Suprapubic skin (tissue), 4 donors: ENCODE results near the gene DGKQ.

Source experiments
- CTCF ChIP-seq, 2 donors: fragments of 200-600 bp in 1 of 2; fragments of 450-650 bp in 1 of 2; sonication (generic) in 1 of 2; IDR thresholded peaks; one replicate each; pipeline ENCODE4 v1.5.1; 2016 to 2019; ENCODE audit warnings: antibody characterized with exemption in 2 of 2, mild to moderate bottlenecking in 1 of 2, moderate library complexity in 1 of 2
- EP300 ChIP-seq: sonication (generic); formaldehyde crosslinking; IDR thresholded peaks from one replicate; pipeline ENCODE4 v1.6.1; 2017; ENCODE audit warnings: antibody characterized with exemption
- POLR2A ChIP-seq, 2 donors: fragments of 450-650 bp; IDR thresholded peaks; one replicate each; pipeline ENCODE4 v1.6.1; 2017; ENCODE audit warnings: antibody characterized with exemption in 2 of 2, mild to moderate bottlenecking in 2 of 2, moderate library complexity in 2 of 2
- POLR2AphosphoS5 ChIP-seq, 3 donors: sonication (generic); formaldehyde crosslinking; IDR thresholded peaks; one replicate each; pipeline ENCODE4 v1.6.1; 2017; ENCODE audit warnings: antibody characterized with exemption in 3 of 3

- TF ChIP-seq POLR2A (IDR thresholded peaks at IDR 0.05) (no peak), CTCF (IDR thresholded peaks at IDR 0.05) (no peak), POLR2AphosphoS5 (IDR thresholded peaks at IDR 0.05) (no peak), EP300 (no peak)
Observed at GRCh38 chr4:992297-993110, 19.1 kb upstream of the DGKQ start.
